Glutamatergic neuron (in vitro differentiated cells): ENCODE data around the gene TSNAX. TPM values are rescaled to one million over a fixed set of nuclear protein-coding genes. Genes with fewer than 3 reads are reported as not detected.

Experiments used
- DNase-seq: peaks from one replicate; pipeline ENCODE4 v3.0.0; 2022
- H3K27ac Mint-ChIP-seq: one replicate; pipeline ENCODE4 v1.8.0; 2020; ENCODE audit warnings: mild to moderate bottlenecking, mixed read lengths, inconsistent platforms; ENCODE audit not compliant: unreplicated experiment
- H3K27me3 Mint-ChIP-seq: one replicate; pipeline ENCODE4 v1.8.0; 2020; ENCODE audit warnings: mild to moderate bottlenecking, moderate library complexity, mixed read lengths, inconsistent platforms; ENCODE audit not compliant: unreplicated experiment
- H3K36me3 Mint-ChIP-seq: one replicate; pipeline ENCODE4 v1.8.0; 2020; ENCODE audit warnings: mild to moderate bottlenecking, mixed read lengths, inconsistent platforms; ENCODE audit not compliant: unreplicated experiment
- H3K4me1 Mint-ChIP-seq: one replicate; pipeline ENCODE4 v1.8.0; 2020; ENCODE audit warnings: mild to moderate bottlenecking, low read depth, mixed read lengths, inconsistent platforms; ENCODE audit not compliant: unreplicated experiment
- H3K4me3 Mint-ChIP-seq: one replicate; pipeline ENCODE4 v1.8.0; 2020; ENCODE audit warnings: mild to moderate bottlenecking, mixed read lengths, inconsistent platforms; ENCODE audit not compliant: unreplicated experiment
- H3K9me3 Mint-ChIP-seq: one replicate; pipeline ENCODE4 v1.8.0; 2020; ENCODE audit warnings: mild to moderate bottlenecking, moderate library complexity, mixed read lengths, inconsistent platforms; ENCODE audit not compliant: unreplicated experiment
- total RNA-seq: library from RNA; stranded (reverse); fragmentation: NEBNext Ultra II Directional; extraction: Animal tissue kit (Norgen Biotek cat#: 25700); gene quantifications from one replicate; pipeline ENCODE4 v1.2.1, GENCODE V29; 2021; ENCODE audit not compliant: unreplicated experiment
- TF ChIP-seq, protein P1 (sequence below): fragments of 200-600 bp; sonication (generic); IDR thresholded peaks from one replicate; pipeline ENCODE4 v1.5.0; 2021; ENCODE audit not compliant: partially characterized antibody, unreplicated experiment

TSNAX gene
- total RNA-seq, 1 donor from 2014 or later = 41.1 TPM

DNA sequence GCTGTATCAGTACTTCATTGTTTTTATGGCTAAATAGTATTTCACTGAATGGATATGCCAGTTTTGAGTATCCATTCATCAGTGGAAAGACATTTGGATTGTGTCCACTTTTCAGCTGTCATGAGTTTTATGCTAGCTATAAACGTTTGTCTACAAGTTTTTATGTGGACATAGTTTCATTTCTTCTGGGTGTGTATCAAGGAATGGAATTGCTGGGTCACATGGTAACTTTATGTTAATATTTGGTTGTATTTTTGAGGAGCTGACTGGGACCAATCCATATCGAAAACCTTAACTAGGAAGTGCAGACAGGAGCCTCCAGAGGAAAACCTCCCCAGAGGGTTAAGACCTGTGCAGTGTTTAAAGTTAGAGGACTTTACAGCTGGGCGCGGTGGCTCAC lies 66.3 kb downstream of the TSNAX start:
- TF ChIP-seq, protein P1, sequence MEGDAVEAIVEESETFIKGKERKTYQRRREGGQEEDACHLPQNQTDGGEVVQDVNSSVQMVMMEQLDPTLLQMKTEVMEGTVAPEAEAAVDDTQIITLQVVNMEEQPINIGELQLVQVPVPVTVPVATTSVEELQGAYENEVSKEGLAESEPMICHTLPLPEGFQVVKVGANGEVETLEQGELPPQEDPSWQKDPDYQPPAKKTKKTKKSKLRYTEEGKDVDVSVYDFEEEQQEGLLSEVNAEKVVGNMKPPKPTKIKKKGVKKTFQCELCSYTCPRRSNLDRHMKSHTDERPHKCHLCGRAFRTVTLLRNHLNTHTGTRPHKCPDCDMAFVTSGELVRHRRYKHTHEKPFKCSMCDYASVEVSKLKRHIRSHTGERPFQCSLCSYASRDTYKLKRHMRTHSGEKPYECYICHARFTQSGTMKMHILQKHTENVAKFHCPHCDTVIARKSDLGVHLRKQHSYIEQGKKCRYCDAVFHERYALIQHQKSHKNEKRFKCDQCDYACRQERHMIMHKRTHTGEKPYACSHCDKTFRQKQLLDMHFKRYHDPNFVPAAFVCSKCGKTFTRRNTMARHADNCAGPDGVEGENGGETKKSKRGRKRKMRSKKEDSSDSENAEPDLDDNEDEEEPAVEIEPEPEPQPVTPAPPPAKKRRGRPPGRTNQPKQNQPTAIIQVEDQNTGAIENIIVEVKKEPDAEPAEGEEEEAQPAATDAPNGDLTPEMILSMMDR = no peak

DNA sequence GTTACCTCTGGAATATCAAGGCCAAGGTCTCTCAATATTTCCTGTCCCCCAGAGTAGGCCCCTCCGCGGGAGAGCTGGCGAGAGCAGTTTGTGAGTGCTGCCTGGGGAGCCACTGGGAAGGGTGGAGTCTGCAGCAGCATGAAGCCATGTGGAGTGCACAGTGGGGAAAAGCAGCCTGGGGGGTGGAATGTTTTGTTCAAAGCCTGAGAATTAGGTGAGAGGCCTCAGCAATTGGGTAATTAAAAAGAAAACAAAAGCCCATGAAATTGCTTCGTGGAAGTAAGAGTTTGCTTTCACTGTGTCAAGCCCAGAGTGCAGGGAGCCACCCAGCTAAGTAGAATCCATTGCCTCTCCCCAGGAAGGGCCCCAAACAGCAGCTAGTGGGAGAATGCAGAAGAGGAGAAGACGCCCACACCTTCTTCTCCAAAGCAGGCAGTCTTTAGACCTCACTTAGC lies 67.9 kb downstream of the TSNAX start:
- Mint-ChIP-seq H3K27ac (no peak overlapping the region), H3K4me3 (no peak overlapping the region), H3K9me3 (no peaks in the 10 kb centered on the region), H3K27me3 (no peaks in the 10 kb centered on the region), H3K4me1 (peaks cover 7% of the 10 kb centered on the region), H3K36me3 (no peaks in the 10 kb centered on the region)
- DNase-seq = no peak
- TF ChIP-seq, protein P1 = no peak

More for the DNA sequence above, 66.3 kb downstream of the TSNAX start:
- Mint-ChIP-seq H3K9me3 (no peaks in the 10 kb centered on the region), H3K4me1 (peaks cover 7% of the 10 kb centered on the region), H3K27me3 (no peaks in the 10 kb centered on the region), H3K4me3 (no peak overlapping the region), H3K27ac (no peak overlapping the region), H3K36me3 (no peaks in the 10 kb centered on the region)
- no peak for DNase-seq

DNA sequence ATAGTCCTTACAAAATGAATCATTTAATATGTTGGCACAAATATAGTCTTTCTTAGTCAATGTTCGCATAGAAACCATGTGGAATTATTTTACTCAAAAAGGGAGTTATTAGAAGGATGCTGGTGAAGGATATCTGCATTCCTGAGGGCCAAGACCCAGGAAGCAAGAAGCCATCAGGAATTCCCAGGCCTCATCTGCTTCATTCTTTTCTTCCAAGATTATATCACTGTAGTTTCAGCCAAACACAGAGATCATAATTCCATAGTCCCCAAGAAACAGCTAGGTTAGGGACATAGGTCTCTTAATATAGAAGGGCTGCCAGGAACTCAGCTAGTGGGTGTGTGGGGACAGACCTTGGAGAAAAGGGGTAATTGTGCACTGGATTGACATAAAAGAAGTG lies 69.5 kb downstream of the TSNAX start:
- no peaks in the 10 kb centered on the region for H3K36me3 Mint-ChIP-seq
- H3K4me1 Mint-ChIP-seq = peaks cover 5% of the 10 kb centered on the region
- no peaks in the 10 kb centered on the region for H3K9me3 Mint-ChIP-seq
- H3K27me3 Mint-ChIP-seq = no peaks in the 10 kb centered on the region
- H3K4me3 Mint-ChIP-seq = no peak overlapping the region
- no peak overlapping the region for H3K27ac Mint-ChIP-seq
- TF ChIP-seq, protein P1 = no peak
- DNase-seq = no peak

DNA sequence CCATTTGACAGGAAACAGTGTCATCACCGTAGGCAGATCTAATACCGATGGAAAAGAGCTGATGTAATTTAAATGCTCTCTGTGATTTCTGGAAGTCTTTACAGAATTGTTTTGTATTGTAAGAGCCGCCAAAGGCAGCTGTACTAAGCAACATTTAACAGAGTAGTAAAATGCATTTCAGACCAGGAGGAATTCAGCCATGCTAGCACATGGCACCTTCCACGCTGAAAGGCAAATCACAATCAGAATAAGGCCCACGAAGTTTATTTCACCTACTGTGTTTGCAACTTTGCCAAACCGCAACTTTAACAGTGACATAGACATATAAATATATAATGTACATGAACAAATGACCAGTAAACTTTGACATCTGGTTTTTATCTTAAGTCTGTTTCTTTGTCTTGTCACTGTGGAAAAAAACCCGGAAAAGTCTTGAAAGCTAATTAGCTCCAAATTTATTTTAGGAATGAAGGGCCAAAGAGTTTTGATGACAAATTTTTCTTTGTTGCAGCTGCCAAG lies 72.0 kb downstream of the TSNAX start:
- no peak for DNase-seq
- H3K4me1 Mint-ChIP-seq = peaks cover 15% of the 10 kb centered on the region
- TF ChIP-seq, protein P1 = no peak
- H3K27ac Mint-ChIP-seq = no peak overlapping the region
- no peak overlapping the region for H3K4me3 Mint-ChIP-seq
- no peaks in the 10 kb centered on the region for H3K36me3 Mint-ChIP-seq
- H3K9me3 Mint-ChIP-seq = no peaks in the 10 kb centered on the region
- no peaks in the 10 kb centered on the region for H3K27me3 Mint-ChIP-seq

DNA sequence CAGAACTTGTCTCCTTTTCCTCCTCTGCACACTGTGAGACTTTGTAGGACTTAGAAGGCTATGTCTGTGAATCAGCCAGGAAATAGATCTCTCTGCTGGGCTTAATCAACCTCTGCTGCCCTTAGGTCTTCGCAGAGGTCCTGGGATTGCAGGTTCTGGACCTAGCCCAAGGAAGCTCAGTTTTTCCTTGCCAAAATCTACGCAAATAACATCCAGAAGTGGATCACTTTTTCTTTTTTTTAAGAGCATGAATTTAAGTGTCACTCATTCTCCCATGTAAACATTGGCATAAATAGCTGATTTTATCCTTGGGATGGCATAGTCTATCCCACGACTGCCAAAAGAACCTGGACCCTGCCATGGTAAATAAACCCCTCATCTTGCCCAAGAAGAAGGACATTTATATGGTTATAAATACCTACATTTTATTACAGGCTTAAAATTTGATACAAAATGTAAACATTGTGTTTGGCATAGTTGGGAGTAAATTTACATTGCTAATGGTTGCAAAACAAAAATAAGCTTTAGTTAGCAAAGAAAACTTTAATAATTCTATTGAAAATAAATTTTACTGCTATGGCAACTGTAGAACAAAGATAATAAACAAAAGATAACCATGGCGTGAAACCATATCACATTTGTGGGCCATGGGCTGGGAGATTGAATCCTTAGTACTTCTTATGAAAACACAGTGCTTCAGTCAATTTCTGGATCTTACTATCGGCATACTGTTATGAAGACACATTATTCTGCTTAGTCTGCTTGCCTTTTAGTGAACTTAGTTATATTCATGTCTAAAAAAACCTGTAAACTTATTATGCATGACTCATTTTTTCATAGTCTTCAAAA lies 73.6 kb downstream of the TSNAX start:
- no peak overlapping the region for H3K4me3 Mint-ChIP-seq
- DNase-seq = no peak
- H3K9me3 Mint-ChIP-seq = no peaks in the 10 kb centered on the region
- H3K4me1 Mint-ChIP-seq = peaks cover 10% of the 10 kb centered on the region
- H3K36me3 Mint-ChIP-seq = no peaks in the 10 kb centered on the region
- no peak overlapping the region for H3K27ac Mint-ChIP-seq
- TF ChIP-seq, protein P1 = no peak
- no peaks in the 10 kb centered on the region for H3K27me3 Mint-ChIP-seq
